PFSK-1 (cell line): ENCODE results near the gene RGL4.

Experiments
- SIN3A ChIP-seq: IDR thresholded peaks from 2 replicates; pipeline ENCODE4 v1.6.1; 2012; ENCODE audit warnings: mild to moderate bottlenecking, low read length, moderate library complexity, borderline replicate concordance; ENCODE audit not compliant: insufficient read depth
- TF ChIP-seq, protein P1 (sequence below), 2 experiments: IDR thresholded peaks; 2 replicates each; pipeline versions ENCODE4 v1.6.1 to v1.8.0; 2011 to 2012; ENCODE audit warnings: low read depth in 2 of 2, low read length in 2 of 2, control low read depth in 1 of 2, inconsistent platforms in 1 of 2, mild to moderate bottlenecking in 1 of 2, moderate library complexity in 1 of 2; ENCODE audit not compliant: insufficient read depth in 1 of 2

DNA sequence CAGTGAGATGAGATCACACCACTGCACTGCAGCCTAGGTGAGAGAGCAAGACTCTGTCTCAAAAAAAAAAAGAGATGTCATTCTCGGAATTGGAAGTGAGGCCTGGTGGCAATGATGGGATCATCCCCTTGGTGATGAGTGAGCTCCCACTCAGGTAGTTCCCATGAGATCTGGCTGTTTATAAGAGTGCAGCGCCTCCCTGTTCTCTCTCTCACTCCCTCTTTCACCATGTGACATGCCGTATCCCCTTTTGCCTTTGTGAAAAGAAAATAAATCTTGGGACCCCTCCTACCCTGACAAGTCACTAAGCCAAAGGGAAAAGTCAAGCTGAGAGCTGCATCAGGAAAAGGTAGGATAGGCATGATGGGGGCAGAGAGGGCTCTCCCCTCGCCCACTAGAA lies 31.3 kb downstream of the RGL4 start:
- TF ChIP-seq SIN3A: no peak
- TF ChIP-seq, protein P1, sequence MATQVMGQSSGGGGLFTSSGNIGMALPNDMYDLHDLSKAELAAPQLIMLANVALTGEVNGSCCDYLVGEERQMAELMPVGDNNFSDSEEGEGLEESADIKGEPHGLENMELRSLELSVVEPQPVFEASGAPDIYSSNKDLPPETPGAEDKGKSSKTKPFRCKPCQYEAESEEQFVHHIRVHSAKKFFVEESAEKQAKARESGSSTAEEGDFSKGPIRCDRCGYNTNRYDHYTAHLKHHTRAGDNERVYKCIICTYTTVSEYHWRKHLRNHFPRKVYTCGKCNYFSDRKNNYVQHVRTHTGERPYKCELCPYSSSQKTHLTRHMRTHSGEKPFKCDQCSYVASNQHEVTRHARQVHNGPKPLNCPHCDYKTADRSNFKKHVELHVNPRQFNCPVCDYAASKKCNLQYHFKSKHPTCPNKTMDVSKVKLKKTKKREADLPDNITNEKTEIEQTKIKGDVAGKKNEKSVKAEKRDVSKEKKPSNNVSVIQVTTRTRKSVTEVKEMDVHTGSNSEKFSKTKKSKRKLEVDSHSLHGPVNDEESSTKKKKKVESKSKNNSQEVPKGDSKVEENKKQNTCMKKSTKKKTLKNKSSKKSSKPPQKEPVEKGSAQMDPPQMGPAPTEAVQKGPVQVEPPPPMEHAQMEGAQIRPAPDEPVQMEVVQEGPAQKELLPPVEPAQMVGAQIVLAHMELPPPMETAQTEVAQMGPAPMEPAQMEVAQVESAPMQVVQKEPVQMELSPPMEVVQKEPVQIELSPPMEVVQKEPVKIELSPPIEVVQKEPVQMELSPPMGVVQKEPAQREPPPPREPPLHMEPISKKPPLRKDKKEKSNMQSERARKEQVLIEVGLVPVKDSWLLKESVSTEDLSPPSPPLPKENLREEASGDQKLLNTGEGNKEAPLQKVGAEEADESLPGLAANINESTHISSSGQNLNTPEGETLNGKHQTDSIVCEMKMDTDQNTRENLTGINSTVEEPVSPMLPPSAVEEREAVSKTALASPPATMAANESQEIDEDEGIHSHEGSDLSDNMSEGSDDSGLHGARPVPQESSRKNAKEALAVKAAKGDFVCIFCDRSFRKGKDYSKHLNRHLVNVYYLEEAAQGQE (IDR thresholded peaks at IDR 0.05; ENCODE audit: insufficient read depth in 1 of 2, low read depth in 2 of 2, low read length in 2 of 2): no peak
